H1 (cell line): ENCODE measurements around the gene CDKN1A. TPM values are rescaled to one million over a fixed set of nuclear protein-coding genes. Genes with fewer than 3 reads are reported as not detected.

Source experiments
- CTCF ChIA-PET: fragments of 300-600 bp; sonication (Branson Sonifier 250); formaldehyde crosslinking; loops from one replicate; lab custom pipeline; 2021; ENCODE audit not compliant: partially characterized antibody; lab: Charles Lee
- POLR2A ChIA-PET: fragments of 300-600 bp; sonication (Branson Sonifier 250); formaldehyde crosslinking; loops from one replicate; lab custom pipeline; 2021; ENCODE audit warnings: inconsistent platforms; ENCODE audit not compliant: partially characterized antibody; lab: Charles Lee
- DNase-seq, 2 experiments: peaks; one replicate each; pipeline versions ENCODE4 v3.0.0 to v3.0.0-alpha.2; 2010 to 2022; ENCODE audit warnings: low spot score in 2 of 2, low read depth in 1 of 2, mixed read lengths in 1 of 2
- FAIRE-seq: peaks from 2 replicates; lab custom pipeline; 2011; peaks lifted over from hg19 to GRCh38; lab: Jason Lieb, UNC
- H2AFZ ChIP-seq: 2 replicates; pipeline ENCODE4 v1.8.1; 2012; ENCODE audit warnings: low read length, inconsistent platforms
- H2AK5ac ChIP-seq: 2 replicates; pipeline ENCODE4 v1.6.1; 2013; ENCODE audit warnings: low read depth, low read length
- H2BK120ac ChIP-seq: replicated peaks from 2 replicates; pipeline ENCODE3; 2013; ENCODE audit warnings: low read depth, low read length, inconsistent platforms
- H2BK12ac ChIP-seq: 2 replicates; pipeline ENCODE4 v1.6.1; 2013; ENCODE audit warnings: low read depth, low read length
- H2BK15ac ChIP-seq: 2 replicates; pipeline ENCODE4 v1.6.1; 2013; ENCODE audit warnings: low read length
- H2BK20ac ChIP-seq: 2 replicates; pipeline ENCODE4 v1.6.1; 2013; ENCODE audit warnings: low read length
- H2BK5ac ChIP-seq: 2 replicates; pipeline ENCODE4 v1.6.1; 2013; ENCODE audit warnings: low read depth, low read length
- H3K14ac ChIP-seq: 2 replicates; pipeline ENCODE4 v1.6.1; 2013; ENCODE audit warnings: inconsistent platforms; ENCODE audit not compliant: insufficient read length
- H3K18ac ChIP-seq: 2 replicates; pipeline ENCODE4 v1.6.1; 2013; ENCODE audit warnings: low read length; ENCODE audit errors: extremely low read depth
- H3K23ac ChIP-seq: 2 replicates; pipeline ENCODE4 v1.6.1; 2013; ENCODE audit warnings: inconsistent platforms; ENCODE audit not compliant: insufficient read length
- H3K23me2 ChIP-seq: 2 replicates; pipeline ENCODE4 v1.6.1; 2013; ENCODE audit warnings: low read depth, low read length
- H3K27ac ChIP-seq: 2 replicates; pipeline ENCODE4 v1.6.1; 2011; ENCODE audit warnings: low read depth, low read length, inconsistent platforms
- H3K27me3 ChIP-seq, 4 experiments: replicated peaks in 1 of 4; 1 replicate in 1 of 4; 2 replicates in 3 of 4; pipeline versions ENCODE4 v1.6.1 to v1.8.1; 2011 to 2013; ENCODE audit warnings: low read length in 3 of 4, mild to moderate bottlenecking in 3 of 4, inconsistent platforms in 2 of 4, mixed read lengths in 2 of 4, moderate library complexity in 1 of 4; ENCODE audit not compliant: control insufficient read depth in 3 of 4, insufficient read depth in 3 of 4; ENCODE audit errors: extremely low read depth in 1 of 4
- H3K36me3 ChIP-seq, 4 experiments: 2 replicates each; pipeline versions ENCODE4 v1.6.1 to v1.8.1; 2011 to 2013; ENCODE audit warnings: mild to moderate bottlenecking in 4 of 4, low read length in 3 of 4, moderate library complexity in 2 of 4, control low read depth in 1 of 4, inconsistent platforms in 1 of 4; ENCODE audit not compliant: insufficient read depth in 4 of 4, control insufficient read depth in 2 of 4
- H3K4ac ChIP-seq: replicated peaks from 2 replicates; pipeline ENCODE3; 2013; ENCODE audit warnings: low read length, low read depth, mixed read lengths, inconsistent platforms; ENCODE audit not compliant: insufficient read length
- H3K4me1 ChIP-seq, 4 experiments: replicated peaks in 1 of 4; 1 replicate in 1 of 4; 2 replicates in 3 of 4; pipeline versions ENCODE4 v1.6.1 to v1.8.1; 2011 to 2013; ENCODE audit warnings: low read length in 3 of 4, inconsistent platforms in 2 of 4, mixed read lengths in 1 of 4; ENCODE audit not compliant: insufficient read depth in 4 of 4, control insufficient read depth in 3 of 4
- H3K4me2 ChIP-seq, 2 experiments: 2 replicates each; pipeline versions ENCODE4 v1.6.1 to v1.8.1; 2011 to 2013; ENCODE audit warnings: low read depth in 2 of 2, low read length in 2 of 2, control low read depth in 1 of 2, inconsistent platforms in 1 of 2, mild to moderate bottlenecking in 1 of 2; ENCODE audit not compliant: insufficient read depth in 1 of 2
- H3K4me3 ChIP-seq, 4 experiments: fragments of 200-600, 300-600 bp in 1 of 4; sonication (generic), shearing (Covaris generic), sonication (Bioruptor Twin) in 1 of 4; 2 replicates each; pipeline versions ENCODE4 v1.5.1 to v1.8.1; 2011 to 2016; ENCODE audit warnings: low read length in 4 of 4, low read depth in 3 of 4, control low read depth in 2 of 4, inconsistent platforms in 2 of 4, mild to moderate bottlenecking in 2 of 4, mixed read lengths in 1 of 4, moderate library complexity in 1 of 4; ENCODE audit not compliant: insufficient read depth in 2 of 4; ENCODE audit errors: extremely low read depth in 1 of 4
- H3K56ac ChIP-seq: replicated peaks from 2 replicates; pipeline ENCODE3; 2013; ENCODE audit warnings: low read depth, mild to moderate bottlenecking, mixed read lengths, low read length, inconsistent platforms; ENCODE audit not compliant: insufficient read length
- H3K79me1 ChIP-seq: 2 replicates; pipeline ENCODE4 v1.6.1; 2013; ENCODE audit warnings: low read depth, low read length, control low read depth
- H3K79me2 ChIP-seq, 2 experiments: 2 replicates each; pipeline versions ENCODE4 v1.6.1 to v1.8.1; 2012 to 2013; ENCODE audit warnings: low read length in 2 of 2, mild to moderate bottlenecking in 2 of 2, inconsistent platforms in 1 of 2; ENCODE audit not compliant: insufficient read depth in 2 of 2, control insufficient read depth in 1 of 2
- H3K9ac ChIP-seq, 4 experiments: replicated peaks in 1 of 4; 1 replicate in 1 of 4; 2 replicates in 3 of 4; pipeline versions ENCODE4 v1.6.1 to v1.8.1; 2011 to 2013; ENCODE audit warnings: low read depth in 3 of 4, low read length in 3 of 4, control low read depth in 2 of 4, mild to moderate bottlenecking in 2 of 4, moderate library complexity in 2 of 4, inconsistent platforms in 1 of 4; ENCODE audit errors: extremely low read depth in 1 of 4
- H3K9me3 ChIP-seq, 2 experiments: 2 replicates each; pipeline versions ENCODE4 v1.6.1 to v1.8.1; 2012 to 2013; ENCODE audit warnings: mild to moderate bottlenecking in 2 of 2, moderate library complexity in 2 of 2, control low read depth in 1 of 2, inconsistent platforms in 1 of 2, low read depth in 1 of 2, low read length in 1 of 2, mixed read lengths in 1 of 2; ENCODE audit not compliant: insufficient read depth in 2 of 2
- H4K20me1 ChIP-seq, 2 experiments: replicated peaks in 1 of 2; 2 replicates each; pipeline versions ENCODE3 to v1.8.1; 2011 to 2013; ENCODE audit warnings: inconsistent platforms in 2 of 2, low read length in 2 of 2, mild to moderate bottlenecking in 1 of 2; ENCODE audit not compliant: insufficient read depth in 2 of 2, control insufficient read depth in 1 of 2
- H4K5ac ChIP-seq: 2 replicates; pipeline ENCODE4 v1.6.1; 2013; ENCODE audit warnings: low read length, low read depth, mixed read lengths, inconsistent platforms; ENCODE audit not compliant: insufficient read length
- H4K8ac ChIP-seq: 2 replicates; pipeline ENCODE4 v1.8.0; 2013; ENCODE audit warnings: mild to moderate bottlenecking, moderate library complexity, low read length, inconsistent platforms; ENCODE audit not compliant: insufficient read depth; ENCODE audit errors: extremely low read depth
- H4K91ac ChIP-seq: replicated peaks from 2 replicates; pipeline ENCODE3; 2013; ENCODE audit warnings: low read length, mixed read lengths, inconsistent platforms; ENCODE audit not compliant: insufficient read length
- WGBS, 2 experiments: shearing (Covaris generic) in 1 of 2; methylation state at CpG; one replicate each; pipeline versions ENCODE4 v1.1.6 to v1.1.7; 2013 to 2015; ENCODE audit warnings: low lambda C conversion rate in 2 of 2, mixed read lengths in 2 of 2, inconsistent platforms in 1 of 2, low coverage in 1 of 2, missing lambda C conversion rate in 1 of 2; ENCODE audit not compliant: insufficient replicate concordance in 2 of 2, insufficient coverage in 1 of 2, insufficient read length in 1 of 2; ENCODE audit errors: extremely low coverage in 1 of 2, missing lambda C conversion rate in 1 of 2; 5-methylcytosine and 5-hydroxymethylcytosine counted together
- polyA plus RNA-seq, 7 experiments: library from polyadenylated mRNA; depleted of rRNA in 3 of 7; stranded (reverse) in 5 of 7; unstranded in 2 of 7; fragments of >200 nt in 5 of 7; fragments of 200-250 nt in 2 of 7; gene quantifications; 1 replicate in 5 of 7; 2 replicates in 1 of 7; 4 replicates in 1 of 7; pipeline versions ENCODE4 v1.2.1 to v1.2.3, GENCODE V29; 2011 to 2013; ENCODE audit warnings: missing spikeins in 2 of 7, mixed read lengths in 2 of 7
- total RNA-seq: library from RNA; stranded (reverse); fragmentation: NEBNext Ultra II Directional; extraction: Animal tissue kit (Norgen Biotek cat#: 25700); gene quantifications from 2 replicates; pipeline ENCODE4 v1.2.1, GENCODE V29; 2021

Gene CDKN1A
- total and polyA plus RNA-seq, 2 of the 8 experiments (the other 6 are each of a cell fraction or from before 2014, with no cell fraction given) = 15.2 to 36.0 TPM

DNA sequence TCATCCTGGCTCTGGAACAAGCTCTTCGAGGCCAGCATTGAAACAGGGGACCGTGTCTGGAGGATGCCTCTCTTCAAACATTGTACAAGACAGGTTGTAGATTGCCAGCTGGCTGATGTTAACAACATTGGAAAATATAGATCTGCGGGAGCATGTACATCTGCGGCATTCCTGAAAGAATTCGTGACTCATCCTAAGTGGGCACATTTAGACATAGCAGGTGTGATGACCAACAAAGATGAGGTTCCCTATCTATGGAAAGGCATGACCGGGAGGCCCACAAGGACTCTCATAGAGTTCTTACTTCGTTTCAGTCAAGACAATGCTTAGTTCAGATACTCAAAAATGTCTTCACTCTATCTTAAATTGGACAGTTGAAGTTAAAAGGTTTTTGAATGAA lies 3.6 kb upstream of the CDKN1A start:
- Histone ChIP-seq H3K4ac (no peak overlapping the region), H3K27me3 (peaks cover 5 to 17% (median 13%) of the 10 kb centered on the region in 4 experiments), H3K79me2 (peaks cover 0 to 6% of the 10 kb centered on the region in 2 experiments; a peak in 1 of 4 replicates), H2BK15ac (no peak overlapping the region), H3K79me1 (0 out of 2 replicates have a peak, but pooled peaks cover 3% of the 10 kb centered on the region), H2AK5ac (peak overlapping the region; percentile 4; the same call in 1 of the 2 replicates), H2BK5ac (no peak overlapping the region), H3K18ac (no peak overlapping the region; the same call in 1 of the 2 replicates), H4K8ac (no peak overlapping the region), H2BK120ac (no peak overlapping the region), H3K27ac (no peak overlapping the region), H3K4me3 (no peak overlapping the region), H3K9me3 (no peaks in the 10 kb centered on the region), H3K23me2 (peaks cover 16% of the 10 kb centered on the region; the same call in 1 of the 2 replicates), H3K9ac (no peak overlapping the region), H3K56ac (no peak overlapping the region), H4K20me1 (peaks cover 4 to 12% of the 10 kb centered on the region in 2 experiments), H4K91ac (no peak overlapping the region), H2BK20ac (peak overlapping the region; percentile 92; the same call in 1 of the 2 replicates), H4K5ac (no peak overlapping the region), H3K23ac (no peak overlapping the region), H3K14ac (no peak overlapping the region), H2AFZ (no peak overlapping the region), H3K4me2 (no peak overlapping the region), H2BK12ac (peak overlapping the region; percentile 70; the same call in 1 of the 2 replicates), H3K4me1 (peaks cover 5 to 30% (median 14%) of the 10 kb centered on the region in 4 experiments), H3K36me3 (no peaks in the 10 kb centered on the region)
- ChIA-PET POLR2A (interaction anchor here (1.0 to 10.6 kb wide), 2 partner anchors 9 to 15 kb away, joined by 3 to 109 read pairs; no protein-coding TSS in a partner anchor), CTCF (interaction anchor here (1.5 kb wide), 1 partner anchor 50 kb away, joined by 3 read pairs; no protein-coding TSS in a partner anchor)
- FAIRE-seq = no peak
- 93% methylated on average over 7 of the region's 7 CpGs; no CpG with 5 or more reads in 1 of the 2 experiments for WGBS, 2 experiments
- DNase-seq = no peak
